HepG2 (cell line): ENCODE results near the gene RNF14. TPM values are rescaled to one million over a fixed set of nuclear protein-coding genes. Genes with fewer than 3 reads are reported as not detected.

Experiments
- ADNP ChIP-seq: sonication (generic); formaldehyde crosslinking; IDR thresholded peaks from 2 replicates; pipeline ENCODE4 v1.4.0; 2020; ENCODE audit warnings: missing genetic modification reagents
- ASH2L ChIP-seq: fragments of 300-600, 200-600 bp; sonication (generic); IDR thresholded peaks from 2 replicates; pipeline ENCODE4 v1.7.0; 2017; ENCODE audit warnings: low read depth, mild to moderate bottlenecking, moderate library complexity, mixed read lengths, low read length; ENCODE audit not compliant: insufficient read length
- FLYWCH1 ChIP-seq: sonication (generic); formaldehyde crosslinking; IDR thresholded peaks from 2 replicates; pipeline ENCODE4 v1.8.1; 2023; ENCODE audit warnings: mild to moderate bottlenecking, missing genetic modification reagents
- FOXK2 ChIP-seq: fragments of 450-650 bp; IDR thresholded peaks from 2 replicates; pipeline ENCODE4 v1.6.1; 2016
- KLF16 ChIP-seq, 2 experiments: sonication (generic) in 1 of 2; formaldehyde crosslinking in 1 of 2; IDR thresholded peaks; 2 replicates each; pipeline versions ENCODE4 v1.6.1 to v1.8.0; 2016 to 2023; ENCODE audit warnings: missing genetic modification reagents in 2 of 2, missing compliant biosample characterization in 1 of 2
- MED8 ChIP-seq: sonication (generic); formaldehyde crosslinking; IDR thresholded peaks from 2 replicates; pipeline ENCODE4 v1.8.1; 2023; ENCODE audit warnings: mild to moderate bottlenecking, missing genetic modification reagents; ENCODE audit not compliant: insufficient replicate concordance
- MXI1 ChIP-seq: IDR thresholded peaks from 3 replicates; pipeline ENCODE4 v1.6.1; 2012; ENCODE audit warnings: low read depth, low read length, inconsistent platforms, borderline replicate concordance
- POLR2AphosphoS5 ChIP-seq: IDR thresholded peaks from 2 replicates; pipeline ENCODE4 v1.6.1; 2012; ENCODE audit warnings: low read depth, low read length
- RAD51 ChIP-seq: fragments of 450-650 bp; IDR thresholded peaks from 2 replicates; pipeline ENCODE4 v1.6.1; 2016; ENCODE audit warnings: borderline replicate concordance
- TAF1 ChIP-seq: sonication (generic); formaldehyde crosslinking; IDR thresholded peaks from 2 replicates; pipeline ENCODE4 v1.4.0; 2020; ENCODE audit warnings: missing genetic modification reagents
- TAF15 ChIP-seq: fragments of 200-400 bp; formaldehyde crosslinking; IDR thresholded peaks from one replicate; pipeline ENCODE4 v1.6.1; 2018; ENCODE audit warnings: mild to moderate bottlenecking, low read depth, low read length; ENCODE audit not compliant: poor library complexity, severe bottlenecking
- TCF12 ChIP-seq, 2 experiments: fragments of 450-650 bp in 1 of 2; sonication (generic) in 1 of 2; formaldehyde crosslinking in 1 of 2; IDR thresholded peaks; 2 replicates each; pipeline versions ENCODE4 v1.6.1 to v1.8.0; 2017 to 2022; ENCODE audit warnings: antibody characterized with exemption in 1 of 2, mild to moderate bottlenecking in 1 of 2, missing genetic modification reagents in 1 of 2, moderate library complexity in 1 of 2
- ZMYM2 ChIP-seq: sonication (generic); formaldehyde crosslinking; IDR thresholded peaks from 2 replicates; pipeline ENCODE4 v1.8.0; 2022; ENCODE audit warnings: mild to moderate bottlenecking, missing genetic modification reagents
- ZNF224 ChIP-seq: sonication (generic); formaldehyde crosslinking; IDR thresholded peaks from 2 replicates; pipeline ENCODE4 v1.5.0; 2020; ENCODE audit warnings: mild to moderate bottlenecking, missing genetic modification reagents
- ZNF24 ChIP-seq: fragments of 450-650 bp; IDR thresholded peaks from 2 replicates; pipeline ENCODE4 v1.6.1; 2017; ENCODE audit warnings: antibody characterized with exemption, mild to moderate bottlenecking
- ZNF333 ChIP-seq: sonication (generic); formaldehyde crosslinking; IDR thresholded peaks from 2 replicates; pipeline ENCODE4 v1.4.0; 2020; ENCODE audit warnings: mild to moderate bottlenecking, missing genetic modification reagents, borderline replicate concordance
- ZNF382 ChIP-seq: sonication (generic); formaldehyde crosslinking; IDR thresholded peaks from 2 replicates; pipeline ENCODE4 v1.5.0; 2020; ENCODE audit warnings: missing genetic modification reagents, mild to moderate bottlenecking, borderline replicate concordance
- ZNF430 ChIP-seq: sonication (generic); formaldehyde crosslinking; IDR thresholded peaks from 2 replicates; pipeline ENCODE4 v1.9.0; 2021; ENCODE audit warnings: mild to moderate bottlenecking, missing genetic modification reagents
- ZNF562 ChIP-seq: sonication (generic); formaldehyde crosslinking; IDR thresholded peaks from 2 replicates; pipeline ENCODE4 v1.8.0; 2022; ENCODE audit warnings: missing genetic modification reagents, borderline replicate concordance
- ZNF619 ChIP-seq: sonication (generic); formaldehyde crosslinking; IDR thresholded peaks from 2 replicates; pipeline ENCODE4 v1.4.0; 2020; ENCODE audit warnings: mild to moderate bottlenecking, missing genetic modification reagents
- ZNF713 ChIP-seq: sonication (generic); formaldehyde crosslinking; IDR thresholded peaks from 2 replicates; pipeline ENCODE4 v1.4.0; 2020; ENCODE audit warnings: mild to moderate bottlenecking, missing genetic modification reagents
- ZNF747 ChIP-seq: sonication (generic); formaldehyde crosslinking; IDR thresholded peaks from 2 replicates; pipeline ENCODE4 v1.8.1; 2023; ENCODE audit warnings: missing genetic modification reagents, mild to moderate bottlenecking, borderline replicate concordance
- ZNF777 ChIP-seq: sonication (generic); formaldehyde crosslinking; IDR thresholded peaks from 2 replicates; pipeline ENCODE4 v1.4.0; 2020; ENCODE audit warnings: missing genetic modification reagents
- ZNF891 ChIP-seq: sonication (generic); formaldehyde crosslinking; IDR thresholded peaks from 2 replicates; pipeline ENCODE4 v1.5.0; 2020; ENCODE audit warnings: mild to moderate bottlenecking, missing genetic modification reagents
- polyA plus RNA-seq, 8 experiments: library from polyadenylated mRNA; depleted of rRNA in 3 of 8; stranded (reverse) in 7 of 8; unstranded in 1 of 8; fragments of >200 nt; fragmentation: Illumina TruSeq in 4 of 8; extraction: Trizol in 4 of 8; gene quantifications; 2 replicates each; pipeline versions ENCODE4 v1.2.1 to v1.2.3, GENCODE V29; 2011 to 2016; ENCODE audit warnings: low read depth in 4 of 8, missing spikeins in 1 of 8, mixed read lengths in 1 of 8; ENCODE audit not compliant: insufficient read depth in 1 of 8
- total RNA-seq, 5 experiments: library from RNA; depleted of rRNA; stranded (reverse); fragments of >200 nt; fragmentation: Illumina TruSeq; extraction: Trizol; gene quantifications; 2 replicates each; pipeline ENCODE4 v1.2.3, GENCODE V29; 2016; ENCODE audit warnings: low read depth in 1 of 5
- TF ChIP-seq, protein P1 (sequence below): sonication (generic); formaldehyde crosslinking; IDR thresholded peaks from 2 replicates; pipeline ENCODE4 v1.8.0; 2022; ENCODE audit warnings: mild to moderate bottlenecking, missing genetic modification reagents, moderate library complexity
- TF ChIP-seq, protein P2 (sequence below): sonication (generic); formaldehyde crosslinking; IDR thresholded peaks from 2 replicates; pipeline ENCODE4 v1.4.0; 2020; ENCODE audit warnings: mild to moderate bottlenecking, missing genetic modification reagents
- TF ChIP-seq, protein P3 (sequence below): sonication (generic); formaldehyde crosslinking; IDR thresholded peaks from 2 replicates; pipeline ENCODE4 v1.4.0; 2020; ENCODE audit warnings: mild to moderate bottlenecking, missing genetic modification reagents

RNF14 gene
- total and polyA plus RNA-seq, 2 of the 13 experiments (the other 11 are each of a cell fraction or from before 2014, with no cell fraction given) = 11.3 to 28.1 TPM

DNA sequence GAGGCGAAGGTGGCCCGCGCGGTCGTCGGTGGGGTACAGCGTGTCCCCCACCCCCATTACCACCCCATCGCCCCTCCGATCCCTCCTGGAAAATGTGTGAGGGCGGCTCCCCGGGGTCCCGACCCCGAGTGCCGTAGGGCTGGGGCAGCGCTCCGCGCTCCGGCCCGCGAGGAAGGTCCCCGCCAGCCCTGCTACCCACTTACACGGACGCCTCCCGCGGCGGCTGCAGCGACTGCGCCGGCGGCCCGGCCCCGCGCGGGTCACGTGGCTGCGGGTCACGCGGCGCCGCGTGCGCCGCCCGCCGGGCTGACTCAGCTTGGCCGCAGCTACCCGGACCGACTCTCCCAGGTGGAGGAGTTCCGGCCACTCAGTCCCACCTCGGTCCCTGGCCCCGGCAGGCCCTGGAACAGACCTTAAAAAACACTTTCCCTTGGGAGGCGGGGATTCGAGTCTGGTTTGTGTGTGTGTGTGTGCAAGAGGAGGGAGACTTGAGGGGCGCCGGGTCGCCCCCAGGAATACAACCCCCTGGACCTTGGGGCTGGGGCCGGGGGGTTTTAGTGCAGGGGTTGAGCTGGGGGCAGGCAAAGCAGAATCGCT lies 44.0 kb downstream of the RNF14 start, which contains the start of gene GNPDA1 (continued):
- TF ChIP-seq, protein P1, sequence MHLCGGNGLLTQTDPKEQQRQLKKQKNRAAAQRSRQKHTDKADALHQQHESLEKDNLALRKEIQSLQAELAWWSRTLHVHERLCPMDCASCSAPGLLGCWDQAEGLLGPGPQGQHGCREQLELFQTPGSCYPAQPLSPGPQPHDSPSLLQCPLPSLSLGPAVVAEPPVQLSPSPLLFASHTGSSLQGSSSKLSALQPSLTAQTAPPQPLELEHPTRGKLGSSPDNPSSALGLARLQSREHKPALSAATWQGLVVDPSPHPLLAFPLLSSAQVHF (CRISPR knock-in tag) = no peak
- TF ChIP-seq, protein P2, sequence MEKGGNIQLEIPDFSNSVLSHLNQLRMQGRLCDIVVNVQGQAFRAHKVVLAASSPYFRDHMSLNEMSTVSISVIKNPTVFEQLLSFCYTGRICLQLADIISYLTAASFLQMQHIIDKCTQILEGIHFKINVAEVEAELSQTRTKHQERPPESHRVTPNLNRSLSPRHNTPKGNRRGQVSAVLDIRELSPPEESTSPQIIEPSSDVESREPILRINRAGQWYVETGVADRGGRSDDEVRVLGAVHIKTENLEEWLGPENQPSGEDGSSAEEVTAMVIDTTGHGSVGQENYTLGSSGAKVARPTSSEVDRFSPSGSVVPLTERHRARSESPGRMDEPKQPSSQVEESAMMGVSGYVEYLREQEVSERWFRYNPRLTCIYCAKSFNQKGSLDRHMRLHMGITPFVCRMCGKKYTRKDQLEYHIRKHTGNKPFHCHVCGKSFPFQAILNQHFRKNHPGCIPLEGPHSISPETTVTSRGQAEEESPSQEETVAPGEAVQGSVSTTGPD (CRISPR knock-in tag) = no peak
- TF ChIP-seq MED8 (CRISPR knock-in tag) (no peak), ZMYM2 (no peak), ADNP (CRISPR knock-in tag) (0 out of 2 replicates have a peak, but pooled peaks have one; percentile 33), KLF16 (CRISPR knock-in tag; IDR thresholded peaks at IDR 0.05) (0 out of 4 replicates have a peak, but pooled peaks of 1 of the 2 experiments have one; percentile 18), FOXK2 (no peak), FLYWCH1 (CRISPR knock-in tag) (no peak), ZNF562 (CRISPR knock-in tag) (no peak), ZNF891 (CRISPR knock-in tag) (no peak), ASH2L (peak; percentile 15), POLR2AphosphoS5 (peak; percentile 78), TAF15 (peak; percentile 48), TAF1 (CRISPR knock-in tag) (peak; percentile 52), MXI1 (0 out of 3 replicates have a peak, but pooled peaks have one; percentile 39), ZNF713 (CRISPR knock-in tag) (no peak), ZNF747 (CRISPR knock-in tag) (no peak), ZNF333 (CRISPR knock-in tag) (peak; percentile 53; the same call in 1 of the 2 replicates), RAD51 (peak; percentile 22; the same call in 1 of the 2 replicates), ZNF224 (CRISPR knock-in tag) (no peak), ZNF382 (CRISPR knock-in tag) (no peak), ZNF777 (peak; percentile 59), ZNF24 (no peak), TCF12 (IDR thresholded peaks at IDR 0.05) (no peak), TCF12 (CRISPR knock-in tag; IDR thresholded peaks at IDR 0.05) (peak; percentile 53; the same call in 1 of the 2 replicates), ZNF430 (CRISPR knock-in tag) (no peak), ZNF619 (CRISPR knock-in tag) (0 out of 2 replicates have a peak, but pooled peaks have one; percentile 51)
- TF ChIP-seq, protein P3, sequence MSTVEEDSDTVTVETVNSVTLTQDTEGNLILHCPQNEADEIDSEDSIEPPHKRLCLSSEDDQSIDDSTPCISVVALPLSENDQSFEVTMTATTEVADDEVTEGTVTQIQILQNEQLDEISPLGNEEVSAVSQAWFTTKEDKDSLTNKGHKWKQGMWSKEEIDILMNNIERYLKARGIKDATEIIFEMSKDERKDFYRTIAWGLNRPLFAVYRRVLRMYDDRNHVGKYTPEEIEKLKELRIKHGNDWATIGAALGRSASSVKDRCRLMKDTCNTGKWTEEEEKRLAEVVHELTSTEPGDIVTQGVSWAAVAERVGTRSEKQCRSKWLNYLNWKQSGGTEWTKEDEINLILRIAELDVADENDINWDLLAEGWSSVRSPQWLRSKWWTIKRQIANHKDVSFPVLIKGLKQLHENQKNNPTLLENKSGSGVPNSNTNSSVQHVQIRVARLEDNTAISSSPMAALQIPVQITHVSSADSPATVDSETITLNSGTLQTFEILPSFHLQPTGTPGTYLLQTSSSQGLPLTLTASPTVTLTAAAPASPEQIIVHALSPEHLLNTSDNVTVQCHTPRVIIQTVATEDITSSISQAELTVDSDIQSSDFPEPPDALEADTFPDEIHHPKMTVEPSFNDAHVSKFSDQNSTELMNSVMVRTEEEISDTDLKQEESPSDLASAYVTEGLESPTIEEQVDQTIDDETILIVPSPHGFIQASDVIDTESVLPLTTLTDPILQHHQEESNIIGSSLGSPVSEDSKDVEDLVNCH (CRISPR knock-in tag) = no peak
